GM19397 (cell line): Measurements from ENCODE around the gene TXNIP.
"Not testable (repeated sequence)": the region's sequence is repeated elsewhere in the genome, so short reads cannot be mapped to it uniquely, and the experiment has no call there.

Experiments used
- ATAC-seq: cut with Tn5 transposase; IDR thresholded peaks from one replicate; pipeline ENCODE4 v1.9.1; 2021; ENCODE audit warnings: mild to moderate bottlenecking, moderate library complexity; ENCODE audit not compliant: unreplicated experiment

TXNIP gene, protein sequence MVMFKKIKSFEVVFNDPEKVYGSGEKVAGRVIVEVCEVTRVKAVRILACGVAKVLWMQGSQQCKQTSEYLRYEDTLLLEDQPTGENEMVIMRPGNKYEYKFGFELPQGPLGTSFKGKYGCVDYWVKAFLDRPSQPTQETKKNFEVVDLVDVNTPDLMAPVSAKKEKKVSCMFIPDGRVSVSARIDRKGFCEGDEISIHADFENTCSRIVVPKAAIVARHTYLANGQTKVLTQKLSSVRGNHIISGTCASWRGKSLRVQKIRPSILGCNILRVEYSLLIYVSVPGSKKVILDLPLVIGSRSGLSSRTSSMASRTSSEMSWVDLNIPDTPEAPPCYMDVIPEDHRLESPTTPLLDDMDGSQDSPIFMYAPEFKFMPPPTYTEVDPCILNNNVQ

DNA sequence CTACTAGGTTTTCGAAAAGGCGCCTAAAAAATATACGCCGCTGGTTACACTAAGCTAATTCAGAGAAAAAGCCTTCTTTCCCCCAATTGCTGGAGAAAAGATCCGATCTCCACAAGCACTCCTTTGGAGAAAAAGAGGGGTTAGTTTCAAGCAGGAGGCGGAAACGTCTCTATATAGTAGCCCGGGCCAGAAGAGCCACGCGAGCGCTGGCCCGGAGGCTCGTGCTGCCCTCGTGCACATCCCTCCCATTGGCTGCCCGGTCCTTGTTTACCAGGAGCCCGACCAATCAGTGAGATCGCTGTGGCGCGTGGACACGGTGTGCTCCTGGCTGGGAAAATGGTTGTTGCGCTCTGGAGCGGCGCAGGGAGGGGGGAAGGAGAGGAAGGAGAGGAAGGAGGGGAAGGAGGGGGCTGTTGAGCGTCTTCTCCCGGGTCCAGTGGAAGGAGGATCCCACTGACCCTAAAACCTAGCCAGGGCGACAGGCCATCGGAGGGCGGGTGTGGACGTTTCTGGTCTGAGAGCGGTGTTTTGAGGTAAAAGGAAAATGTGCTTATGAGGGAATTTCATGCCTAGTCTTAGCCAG lies at the start of gene TXNIP:
TXNIP (minus strand) TSS at position 147 of the 583 bp plus-strand sequence. CDS start 313 bp downstream, outside the sequence.
- peak; percentile 94 for ATAC-seq

DNA sequence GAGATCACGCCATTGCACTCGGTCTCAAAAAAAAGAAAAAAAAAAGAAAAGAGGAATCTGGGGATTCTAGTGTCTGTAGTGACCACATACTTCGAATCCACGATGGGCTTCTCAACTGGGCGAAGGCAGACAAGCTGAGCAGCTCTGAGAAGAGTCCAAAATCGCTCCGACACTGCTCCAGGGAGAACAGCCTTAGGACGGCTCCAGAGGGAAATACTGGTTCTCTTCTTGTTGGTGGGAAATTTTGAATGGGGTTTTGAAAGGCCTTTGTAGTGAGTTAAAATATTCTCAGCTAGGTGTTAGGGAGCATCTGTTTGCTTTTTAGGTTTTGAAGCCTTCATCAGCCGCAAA lies 43.4 kb upstream of the TXNIP start:
- ATAC-seq: no peak

DNA sequence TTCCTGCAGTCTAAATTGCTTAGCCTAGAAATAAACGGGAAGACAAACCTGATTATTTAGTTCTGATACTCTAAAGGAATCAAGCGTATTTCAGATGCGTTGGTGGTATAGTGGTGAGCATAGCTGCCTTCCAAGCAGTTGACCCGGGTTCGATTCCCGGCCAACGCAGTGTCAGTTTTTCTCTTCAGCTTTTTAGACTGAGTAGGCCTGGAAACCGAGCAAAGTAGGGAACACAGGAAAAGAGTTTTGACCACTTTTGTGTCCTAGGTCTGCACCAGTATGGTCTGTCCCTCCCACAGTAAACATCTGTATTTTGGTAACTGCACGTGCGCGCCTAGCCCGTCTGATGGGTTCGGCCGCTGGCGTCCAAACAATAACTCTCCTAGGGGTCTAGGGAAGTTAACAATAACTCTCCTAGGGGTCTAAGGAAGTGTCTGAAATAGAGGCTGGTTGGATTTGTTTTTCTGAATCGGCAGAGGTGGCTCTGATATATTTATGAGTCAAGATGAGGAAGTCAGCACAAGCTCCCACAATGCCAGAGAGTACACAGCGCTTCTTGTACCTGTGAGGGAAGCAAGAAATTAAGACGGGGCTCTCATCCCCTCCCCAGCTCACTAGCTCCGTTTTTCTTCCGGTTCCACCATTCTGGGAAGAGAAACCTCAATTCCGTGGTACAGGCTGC lies 40.7 kb upstream of the TXNIP start:
- ATAC-seq: peak; percentile 26

DNA sequence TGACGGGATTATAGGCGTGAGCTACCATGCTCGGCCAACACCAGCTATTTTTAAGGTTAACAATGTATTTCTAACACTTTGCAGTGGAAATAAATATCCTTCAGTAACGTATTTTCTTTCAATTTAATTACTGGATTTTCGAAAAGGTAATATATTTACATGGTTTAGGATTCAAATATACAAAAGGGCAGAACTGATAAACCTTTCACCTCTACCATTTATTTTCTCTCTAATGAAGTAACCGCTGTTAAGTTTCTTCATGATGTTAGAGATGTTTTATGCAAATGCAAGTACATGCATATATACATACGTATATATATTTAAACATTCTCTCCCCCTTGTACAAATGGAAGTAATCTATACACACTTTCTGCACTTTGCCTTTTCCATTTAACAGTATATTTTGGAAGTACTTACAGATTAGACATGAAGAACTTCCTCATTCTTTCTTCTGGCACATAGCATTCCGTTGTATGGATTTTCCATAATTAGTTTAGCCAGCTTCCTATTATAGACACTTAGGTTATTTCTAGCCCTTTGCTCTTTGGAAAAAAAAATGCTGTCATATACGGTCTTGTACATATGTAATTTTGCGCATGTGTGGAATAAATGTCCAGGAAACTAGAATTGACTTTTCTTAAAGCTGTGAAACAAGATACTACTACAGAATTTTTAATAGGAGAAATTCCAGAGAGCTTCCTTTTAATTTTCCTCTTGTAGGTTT lies 40.0 kb upstream of the TXNIP start:
- no peak for ATAC-seq

GRCh38 chr1:146035048-146035423 lies 38.7 kb upstream of the TXNIP start:
- no peak for ATAC-seq

GRCh38 chr1:146032631-146033219 lies 36.3 kb upstream of the TXNIP start:
- ATAC-seq: no peak

DNA sequence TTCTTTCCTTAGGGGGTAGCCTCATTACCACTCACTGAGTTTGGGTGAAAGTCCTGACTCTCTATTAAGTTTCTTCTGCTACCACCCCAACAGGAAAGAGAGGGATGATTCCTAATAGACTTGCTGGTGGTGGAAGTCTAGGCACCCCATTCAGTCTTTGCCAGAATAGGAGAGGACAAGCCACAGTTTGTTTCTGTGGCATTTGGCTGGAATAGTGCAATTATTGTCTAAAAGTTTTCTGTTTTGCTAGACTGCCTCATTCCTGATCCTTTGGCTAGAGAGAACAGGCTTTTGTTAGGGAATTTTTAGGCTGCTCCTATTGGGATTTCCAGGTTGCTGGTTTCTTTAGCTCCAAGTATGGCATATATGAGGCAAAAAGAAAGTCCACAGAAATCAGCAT lies 35.1 kb upstream of the TXNIP start:
- no peak for ATAC-seq

DNA sequence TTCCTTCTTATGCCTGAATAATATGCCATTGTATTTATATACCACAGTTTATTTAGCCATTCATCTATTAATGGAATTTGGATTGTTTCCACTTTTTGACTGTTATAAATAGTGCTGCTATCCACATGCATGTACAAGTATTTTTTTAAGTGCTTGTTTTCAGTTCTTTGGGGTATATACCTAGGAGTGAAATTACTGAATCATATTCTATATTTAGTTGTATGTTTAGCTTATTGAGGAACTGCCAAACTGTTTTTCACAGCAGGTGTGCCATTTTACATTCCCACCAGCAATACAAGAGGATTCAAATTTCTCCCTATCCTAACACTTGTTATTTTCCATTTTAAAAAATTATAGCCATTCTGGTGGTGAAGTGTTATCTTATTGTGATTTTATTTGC lies 32.7 kb upstream of the TXNIP start:
- ATAC-seq: no peak

- not testable (repeated sequence) for ATAC-seq
These were observed 30.3 kb upstream of the TXNIP start for GRCh38 chr1:146026650-146027049.

DNA sequence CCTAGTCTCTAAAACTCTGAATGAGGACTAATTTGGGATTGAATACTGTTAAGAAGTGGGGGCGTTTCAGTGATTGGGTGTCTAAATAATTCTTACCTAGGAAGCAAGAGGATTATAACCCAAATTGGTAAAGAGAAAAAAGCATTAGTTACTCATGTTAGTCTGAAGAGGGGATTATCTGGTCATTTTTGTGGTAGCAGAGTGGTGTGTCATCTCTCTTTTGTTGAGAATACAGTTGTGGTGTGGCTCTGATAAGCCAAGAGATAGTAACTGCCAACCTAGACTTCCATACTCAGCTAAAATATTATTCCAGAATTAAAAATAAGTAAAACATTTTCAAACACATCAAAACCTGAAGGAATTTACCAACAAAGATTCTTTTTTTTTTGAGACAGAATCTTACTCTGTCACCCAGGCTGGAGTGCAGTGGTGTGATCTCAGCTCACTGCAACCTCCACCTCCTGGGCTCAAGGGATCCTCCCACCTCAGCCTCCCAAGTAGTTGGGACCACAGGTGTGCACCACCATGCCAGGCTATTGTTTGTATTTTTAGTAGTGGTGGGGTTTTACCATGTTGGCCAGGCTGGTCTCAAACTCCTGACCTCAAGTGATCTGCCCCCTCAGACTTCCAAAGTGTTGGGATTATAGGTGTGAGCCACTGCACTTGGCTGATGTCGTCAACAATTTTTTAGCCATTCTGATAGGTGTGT lies 29.6 kb upstream of the TXNIP start:
- ATAC-seq: not testable (repeated sequence)

DNA sequence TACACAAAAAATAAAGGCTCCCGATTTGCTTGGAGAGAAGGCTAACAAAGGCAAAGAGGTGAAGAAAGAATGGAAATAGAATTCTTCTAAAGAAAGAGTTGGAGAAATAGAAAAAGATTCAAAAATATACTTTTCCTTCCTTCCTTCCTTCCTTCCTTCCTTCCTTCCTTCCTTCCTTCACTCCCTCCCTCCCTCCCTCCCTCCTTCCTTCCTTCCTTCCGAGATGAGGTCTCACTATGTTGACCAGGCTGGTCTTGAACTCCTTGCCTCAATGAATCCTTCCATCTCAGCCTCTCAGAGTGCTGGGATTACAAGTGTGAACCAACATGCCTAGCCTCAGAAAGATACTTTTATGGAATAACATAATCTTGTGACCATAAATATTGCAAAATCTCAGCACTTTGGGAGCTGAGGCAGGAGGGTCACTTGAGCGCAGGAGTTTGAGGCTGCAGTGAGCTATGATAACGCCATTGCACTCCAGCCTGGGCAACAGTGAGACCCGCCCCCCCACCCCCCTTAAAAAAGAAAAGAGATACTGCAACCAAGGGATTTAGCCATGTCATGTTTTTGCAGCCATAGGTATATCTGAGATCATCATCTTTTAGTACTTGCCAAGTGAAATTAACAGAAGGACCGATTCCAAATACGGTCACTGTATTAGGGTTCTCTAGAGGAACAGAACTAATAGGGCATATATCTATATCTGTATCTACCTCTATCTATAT lies 26.2 kb upstream of the TXNIP start:
- no peak for ATAC-seq

- no peak for ATAC-seq
These were observed 25.4 kb upstream of the TXNIP start, which contains the start of gene HJV for GRCh38 chr1:146021622-146022402. TSS of gene HJV (minus strand) at chr1:146021735. CDS start at chr1:146020231, 1,504 bp downstream.

- no peak for ATAC-seq
These were observed 24.7 kb upstream of the TXNIP start for GRCh38 chr1:146021050-146021445.

DNA sequence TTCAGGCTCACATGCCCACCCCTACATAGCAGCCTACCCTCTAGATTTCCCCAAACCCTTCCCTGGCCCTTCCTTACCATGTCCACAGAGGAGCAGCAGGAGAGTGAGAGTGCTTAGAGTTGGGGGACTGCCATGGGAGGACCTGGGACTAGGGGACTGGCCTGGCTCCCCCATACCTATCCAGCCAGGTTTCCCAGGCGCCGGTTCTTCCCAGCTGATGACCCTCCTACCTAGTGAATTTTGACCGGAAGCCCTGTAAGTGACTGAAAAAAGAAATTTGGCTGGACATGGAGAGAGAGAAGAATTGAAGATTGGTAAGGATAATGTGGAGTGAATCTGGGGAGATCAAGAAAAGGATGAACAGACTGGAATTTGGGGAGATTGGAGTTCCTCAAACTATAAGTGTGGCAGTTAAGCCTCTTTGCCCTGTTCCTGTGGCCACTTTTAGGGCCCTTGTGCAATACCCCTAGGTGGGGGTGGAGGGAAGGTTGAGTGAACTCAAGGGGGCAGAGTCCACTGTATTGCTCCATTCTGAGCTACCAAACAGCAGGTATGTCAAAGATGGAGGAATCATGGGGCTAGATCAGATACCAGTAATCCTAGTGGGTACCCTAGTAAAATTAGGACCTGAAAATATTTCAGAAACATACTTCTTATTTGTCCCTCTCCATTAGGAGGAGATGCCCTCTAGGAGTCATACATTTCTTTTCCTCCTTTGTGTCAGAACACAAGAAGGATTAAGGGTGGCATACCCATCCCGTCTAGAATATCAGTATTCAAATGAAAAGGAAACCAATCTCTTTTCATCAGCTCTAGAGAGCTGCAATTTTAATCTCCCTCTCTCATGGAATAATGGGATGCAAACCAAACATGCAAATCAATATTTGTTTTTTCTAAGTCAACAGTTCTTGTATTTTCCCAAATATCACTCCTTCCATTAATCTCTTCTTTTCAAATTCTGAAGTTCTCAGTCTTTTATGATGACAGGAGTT lies 24.0 kb upstream of the TXNIP start:
- no peak for ATAC-seq

- ATAC-seq: no peak
These were observed 23.1 kb upstream of the TXNIP start for GRCh38 chr1:146019231-146020057.

- ATAC-seq: no peak
These were observed 20.5 kb upstream of the TXNIP start for GRCh38 chr1:146016891-146017290.

DNA sequence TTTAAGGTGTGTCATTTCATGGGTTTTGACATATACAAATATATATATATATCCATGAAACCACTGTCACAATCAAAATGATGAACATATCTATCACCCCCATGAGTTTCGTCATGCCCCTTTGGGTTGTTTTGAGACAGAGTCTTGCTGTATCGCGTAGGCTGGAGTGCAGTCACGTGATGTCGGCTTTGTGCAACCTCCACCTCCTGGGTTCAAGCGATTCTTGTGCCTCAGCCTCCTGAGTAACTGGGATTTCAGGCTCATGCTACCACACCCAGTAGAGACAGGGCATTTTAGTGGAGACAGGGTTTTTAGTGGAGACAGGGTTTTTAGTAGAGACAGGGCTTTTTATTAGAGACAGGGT lies 17.2 kb upstream of the TXNIP start:
- no peak for ATAC-seq
